Fibroblast of lung (primary cell): ENCODE data around the gene ZNF699.

Experiments used
- EZH2 ChIP-seq: IDR thresholded peaks from 2 replicates; pipeline ENCODE4 v1.5.1; 2012; ENCODE audit warnings: low read length, control low read depth, mild to moderate bottlenecking; ENCODE audit errors: missing control alignments
- TF ChIP-seq, protein P1 (sequence below), 2 donors: IDR thresholded peaks in 1 of 2; conservative IDR thresholded peaks in 1 of 2; 1 replicate in 1 of 2; 2 replicates in 1 of 2; pipeline ENCODE4 v1.5.1; 2011 to 2012; ENCODE audit warnings: low read length in 2 of 2, control low read depth in 1 of 2, inconsistent platforms in 1 of 2, low read depth in 1 of 2, mild to moderate bottlenecking in 1 of 2

DNA sequence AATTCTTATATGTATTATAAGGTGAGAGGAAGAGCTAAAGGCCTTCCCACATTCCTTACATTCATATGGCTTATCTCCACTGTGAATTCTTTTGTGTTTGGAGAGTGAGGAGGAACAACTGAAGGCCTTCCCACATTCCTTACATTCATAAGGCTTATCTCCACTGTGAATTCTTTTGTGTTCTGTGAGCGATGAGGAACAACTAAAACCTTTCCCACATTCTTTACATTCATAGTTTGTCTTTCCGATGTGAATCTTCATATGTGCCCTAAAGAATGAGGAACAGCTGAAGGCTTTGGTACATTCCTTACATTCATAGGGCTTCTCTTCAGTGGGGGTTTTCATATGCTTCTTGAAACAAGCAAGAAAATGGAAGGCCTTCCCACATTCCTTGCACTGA lies 13.3 kb downstream of the ZNF699 start:
- TF ChIP-seq EZH2: no peak
- TF ChIP-seq, protein P1, sequence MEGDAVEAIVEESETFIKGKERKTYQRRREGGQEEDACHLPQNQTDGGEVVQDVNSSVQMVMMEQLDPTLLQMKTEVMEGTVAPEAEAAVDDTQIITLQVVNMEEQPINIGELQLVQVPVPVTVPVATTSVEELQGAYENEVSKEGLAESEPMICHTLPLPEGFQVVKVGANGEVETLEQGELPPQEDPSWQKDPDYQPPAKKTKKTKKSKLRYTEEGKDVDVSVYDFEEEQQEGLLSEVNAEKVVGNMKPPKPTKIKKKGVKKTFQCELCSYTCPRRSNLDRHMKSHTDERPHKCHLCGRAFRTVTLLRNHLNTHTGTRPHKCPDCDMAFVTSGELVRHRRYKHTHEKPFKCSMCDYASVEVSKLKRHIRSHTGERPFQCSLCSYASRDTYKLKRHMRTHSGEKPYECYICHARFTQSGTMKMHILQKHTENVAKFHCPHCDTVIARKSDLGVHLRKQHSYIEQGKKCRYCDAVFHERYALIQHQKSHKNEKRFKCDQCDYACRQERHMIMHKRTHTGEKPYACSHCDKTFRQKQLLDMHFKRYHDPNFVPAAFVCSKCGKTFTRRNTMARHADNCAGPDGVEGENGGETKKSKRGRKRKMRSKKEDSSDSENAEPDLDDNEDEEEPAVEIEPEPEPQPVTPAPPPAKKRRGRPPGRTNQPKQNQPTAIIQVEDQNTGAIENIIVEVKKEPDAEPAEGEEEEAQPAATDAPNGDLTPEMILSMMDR (conservative IDR thresholded peaks at IDR 0.05 in 1 of 2, IDR thresholded peaks at IDR 0.05 in 1 of 2; ENCODE audit: low read depth in 1 of 2, low read length in 2 of 2): no peak
